ENCODE data around the gene HOXA3. TPM values are rescaled to one million over a fixed set of nuclear protein-coding genes. Genes with fewer than 3 reads are reported as not detected.

The HOXA3 gene
- total and polyA plus RNA-seq, 8 donors, result 0.87 to 42.6 (median 5.0) TPM

- no peaks in the 10 kb centered on the region for H3K9me3 ChIP-seq
- intact Hi-C loops (cut with DNase I; ENCODE audit: low total_unique reads), result no loop called here
- H3K27ac ChIP-seq, result peak overlapping the region; percentile 57 to 99 (median 94)
- peaks cover 0 to 88% (median 45%) of the 10 kb centered on the region in 3 donors for H3K27me3 ChIP-seq
- H3K4me3 ChIP-seq, result peak overlapping the region in 3 of 4 donors; percentile 35 to 40 (median 38)
- peaks cover 19 to 92% (median 53%) of the 10 kb centered on the region in 4 donors for H3K4me1 ChIP-seq
- no peaks in the 10 kb centered on the region for H3K36me3 ChIP-seq
- DNase-seq, result peak in 1 of 2 donors; percentile 73
- WGBS, 5 donors, result 53 to 67% (median 60%) methylated on average over 40 to 43 of the region's 43 CpGs
- no peak for TF ChIP-seq POLR2A (IDR thresholded peaks at IDR 0.05)
- TF ChIP-seq POLR2AphosphoS5 (IDR thresholded peaks at IDR 0.05), result peak in 1 of 3 donors; percentile 65
These were observed 28.1 kb downstream of the HOXA3 start for GRCh38 chr7:27124096-27124901.

GRCh38 chr7:27123477-27124053 lies 28.8 kb downstream of the HOXA3 start:
- peaks cover 19 to 92% (median 53%) of the 10 kb centered on the region in 4 donors for H3K4me1 ChIP-seq
- H3K36me3 ChIP-seq, result no peaks in the 10 kb centered on the region
- no peak for TF ChIP-seq POLR2A (IDR thresholded peaks at IDR 0.05)
- no peak for TF ChIP-seq EP300 (IDR thresholded peaks at IDR 0.05)
- H3K4me3 ChIP-seq, result peak overlapping the region in 3 of 4 donors; percentile 35 to 40 (median 38)
- H3K27ac ChIP-seq, result peak overlapping the region; percentile 57 to 99 (median 94)
- DNase-seq, result no peak
- H3K27me3 ChIP-seq, result peaks cover 0 to 88% (median 39%) of the 10 kb centered on the region in 3 donors
- H3K9me3 ChIP-seq, result no peaks in the 10 kb centered on the region
- 43 to 69% (median 54%) methylated on average over 20 to 26 of the region's 26 CpGs for WGBS, 5 donors
- intact Hi-C loops (cut with DNase I; ENCODE audit: low total_unique reads), result no loop called here

GRCh38 chr7:27123007-27123476 lies 29.3 kb downstream of the HOXA3 start:
- 12 to 27% (median 20%) methylated on average over 14 of the region's 14 CpGs for WGBS, 5 donors
- H3K36me3 ChIP-seq, result no peaks in the 10 kb centered on the region
- H3K27ac ChIP-seq, result peak overlapping the region; percentile 20 to 99 (median 94)
- peaks cover 19 to 90% (median 54%) of the 10 kb centered on the region in 4 donors for H3K4me1 ChIP-seq
- peak overlapping the region; percentile 35 to 41 (median 39) for H3K4me3 ChIP-seq
- peaks cover 0 to 91% (median 39%) of the 10 kb centered on the region in 3 donors for H3K27me3 ChIP-seq
- intact Hi-C loops (cut with DNase I; ENCODE audit: low total_unique reads), result no loop called here
- no peaks in the 10 kb centered on the region for H3K9me3 ChIP-seq
- DNase-seq, result peak in 1 of 2 donors; percentile 66
- TF ChIP-seq EP300 (IDR thresholded peaks at IDR 0.05) (no peak), POLR2A (IDR thresholded peaks at IDR 0.05) (no peak), POLR2AphosphoS5 (IDR thresholded peaks at IDR 0.05) (no peak)
- TF ChIP-seq, protein P1, sequence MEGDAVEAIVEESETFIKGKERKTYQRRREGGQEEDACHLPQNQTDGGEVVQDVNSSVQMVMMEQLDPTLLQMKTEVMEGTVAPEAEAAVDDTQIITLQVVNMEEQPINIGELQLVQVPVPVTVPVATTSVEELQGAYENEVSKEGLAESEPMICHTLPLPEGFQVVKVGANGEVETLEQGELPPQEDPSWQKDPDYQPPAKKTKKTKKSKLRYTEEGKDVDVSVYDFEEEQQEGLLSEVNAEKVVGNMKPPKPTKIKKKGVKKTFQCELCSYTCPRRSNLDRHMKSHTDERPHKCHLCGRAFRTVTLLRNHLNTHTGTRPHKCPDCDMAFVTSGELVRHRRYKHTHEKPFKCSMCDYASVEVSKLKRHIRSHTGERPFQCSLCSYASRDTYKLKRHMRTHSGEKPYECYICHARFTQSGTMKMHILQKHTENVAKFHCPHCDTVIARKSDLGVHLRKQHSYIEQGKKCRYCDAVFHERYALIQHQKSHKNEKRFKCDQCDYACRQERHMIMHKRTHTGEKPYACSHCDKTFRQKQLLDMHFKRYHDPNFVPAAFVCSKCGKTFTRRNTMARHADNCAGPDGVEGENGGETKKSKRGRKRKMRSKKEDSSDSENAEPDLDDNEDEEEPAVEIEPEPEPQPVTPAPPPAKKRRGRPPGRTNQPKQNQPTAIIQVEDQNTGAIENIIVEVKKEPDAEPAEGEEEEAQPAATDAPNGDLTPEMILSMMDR (IDR thresholded peaks at IDR 0.05), result no peak

DNA sequence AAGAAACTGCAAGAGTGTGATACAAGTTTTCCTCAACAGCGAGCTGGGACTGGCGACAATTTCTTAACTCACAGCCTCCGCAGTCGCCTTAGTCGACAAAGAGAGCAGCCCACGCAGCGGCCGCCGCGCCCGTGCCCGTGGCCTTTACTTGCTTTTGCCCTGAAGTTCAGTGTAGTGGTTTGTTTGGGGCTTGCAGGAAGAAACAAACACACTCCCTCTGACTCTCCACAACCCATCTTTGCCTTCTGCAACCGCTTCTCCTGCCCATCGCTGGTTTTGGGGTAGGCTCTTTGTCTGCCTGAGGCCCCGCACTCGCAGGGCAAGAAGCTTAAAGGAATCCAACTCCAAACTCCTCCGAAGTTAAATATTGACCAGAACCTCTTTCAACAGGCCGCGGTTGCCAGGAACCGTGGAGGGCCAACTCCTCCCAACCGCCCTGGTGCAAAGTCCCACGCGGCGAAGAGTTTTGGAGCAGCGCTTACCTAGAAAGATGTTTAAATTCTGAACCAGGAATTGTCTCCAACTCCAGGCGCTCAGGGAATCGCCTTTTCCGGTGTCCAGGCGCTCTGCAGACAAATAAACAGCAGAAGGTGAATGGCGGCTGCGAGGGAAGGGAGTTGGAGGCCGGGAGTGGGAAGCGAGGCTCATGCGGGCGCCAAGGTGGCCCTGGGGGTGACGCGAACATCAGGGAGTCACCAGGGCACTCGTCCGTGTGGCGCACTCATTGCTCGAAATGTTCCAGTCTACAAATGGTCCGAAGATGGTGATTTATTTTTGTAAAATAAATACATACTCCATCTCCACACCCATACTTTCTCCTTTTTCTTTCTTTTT lies 30.1 kb downstream of the HOXA3 start:
- no peaks in the 10 kb centered on the region for H3K9me3 ChIP-seq
- peaks cover 0 to 93% (median 45%) of the 10 kb centered on the region in 3 donors for H3K27me3 ChIP-seq
- no peaks in the 10 kb centered on the region for H3K36me3 ChIP-seq
- TF ChIP-seq EP300 (IDR thresholded peaks at IDR 0.05), result no peak
- TF ChIP-seq POLR2AphosphoS5 (IDR thresholded peaks at IDR 0.05), result no peak
- TF ChIP-seq POLR2A (IDR thresholded peaks at IDR 0.05), result no peak
- TF ChIP-seq, protein P1 (IDR thresholded peaks at IDR 0.05), result no peak
- intact Hi-C loops (cut with DNase I; ENCODE audit: low total_unique reads), result no loop called here
- peak overlapping the region; percentile 65 to 99 (median 94) for H3K27ac ChIP-seq
- peak in 1 of 2 donors; percentile 72 for DNase-seq
- H3K4me1 ChIP-seq, result peaks cover 19 to 82% (median 52%) of the 10 kb centered on the region in 4 donors
- WGBS, 5 donors, result 19 to 33% (median 23%) methylated on average over 42 of the region's 42 CpGs
- peak overlapping the region; percentile 35 to 41 (median 39) for H3K4me3 ChIP-seq
